ENCODE data around the gene GDPGP1.

DNA sequence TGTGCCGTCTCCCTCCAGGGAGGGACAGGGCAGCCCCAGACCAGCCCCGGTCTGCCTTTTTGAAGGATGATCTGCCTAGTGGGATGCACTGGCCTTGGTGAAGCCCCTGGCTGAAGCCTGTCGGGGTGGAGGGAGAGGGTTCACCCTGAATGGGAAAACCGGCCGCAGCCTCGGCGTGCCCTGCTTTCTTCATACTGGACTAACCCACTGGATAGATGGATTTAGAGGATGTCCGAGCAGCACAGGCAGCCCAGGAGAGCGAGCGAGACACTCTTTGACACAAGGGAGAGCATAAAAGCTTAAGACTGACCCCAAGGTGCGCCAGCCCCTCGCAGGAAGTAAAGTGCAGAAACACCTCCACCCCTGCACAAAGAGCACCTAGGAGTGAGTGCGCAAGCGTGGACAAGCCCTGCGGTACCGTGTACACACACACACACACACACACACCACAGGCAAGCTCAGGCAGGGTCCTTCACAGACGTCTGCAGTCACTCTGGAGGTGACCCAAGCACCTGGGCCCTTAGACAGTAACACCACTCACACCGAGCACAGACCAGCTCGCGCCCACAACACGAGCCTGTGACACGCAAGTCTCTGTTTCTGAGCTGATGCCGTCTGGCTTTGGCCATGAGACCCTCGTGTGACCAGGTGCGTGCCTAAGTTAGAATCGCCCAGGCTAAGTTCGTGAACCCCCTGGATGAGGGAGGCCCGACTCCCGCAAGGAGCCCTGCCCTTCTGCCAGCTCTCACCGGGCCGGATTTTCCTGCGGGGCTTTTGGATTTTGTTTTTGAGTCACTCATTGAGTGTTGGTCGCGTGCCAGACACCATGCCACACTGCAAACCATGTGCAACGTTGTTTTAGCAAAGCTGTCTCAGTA, 21.5 kb upstream of the GDPGP1 start:
- TF ChIP-seq EP300 (IDR thresholded peaks at IDR 0.05; ENCODE audit: borderline replicate concordance), result no peak
- no peak for TF ChIP-seq CEBPB (IDR thresholded peaks at IDR 0.05)
- TF ChIP-seq TAF1 (IDR thresholded peaks at IDR 0.05; ENCODE audit: low read depth), result no peak
- no peak for TF ChIP-seq YY1 (IDR thresholded peaks at IDR 0.05; ENCODE audit: low read depth)
- no peak for TF ChIP-seq CREB1 (IDR thresholded peaks at IDR 0.05; ENCODE audit: low read depth)
- no peak for TF ChIP-seq FOXM1 (IDR thresholded peaks at IDR 0.05; ENCODE audit: borderline replicate concordance, low read depth)
- TF ChIP-seq, protein P1, sequence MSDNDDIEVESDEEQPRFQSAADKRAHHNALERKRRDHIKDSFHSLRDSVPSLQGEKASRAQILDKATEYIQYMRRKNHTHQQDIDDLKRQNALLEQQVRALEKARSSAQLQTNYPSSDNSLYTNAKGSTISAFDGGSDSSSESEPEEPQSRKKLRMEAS (IDR thresholded peaks at IDR 0.05), result no peak

Measured in Ishikawa (cell line).